Activated CD4-positive, alpha-beta memory T cell treated with anti-CD3 and anti-CD28 coated beads for 36 hours (primary cell): Measurements from ENCODE around the gene TMEM145. TPM values are rescaled to one million over a fixed set of nuclear protein-coding genes. Genes with fewer than 3 reads are reported as not detected.
"Not testable (repeated sequence)": the region's sequence is repeated elsewhere in the genome, so short reads cannot be mapped to it uniquely, and the experiment has no call there.

Source experiments
- CTCF ChIA-PET: fragments of 350-600 bp; sonication (Branson Sonifier 250); formaldehyde crosslinking; loops from one replicate; lab custom pipeline; 2021; ENCODE audit warnings: antibody characterized with exemption, inconsistent platforms; lab: Charles Lee
- POLR2A ChIA-PET: fragments of 350-600 bp; sonication (Branson Sonifier 250); formaldehyde crosslinking; loops from one replicate; lab custom pipeline; 2021; ENCODE audit warnings: antibody characterized with exemption; lab: Charles Lee
- DNase-seq: peaks from one replicate; pipeline ENCODE4 v3.0.0-alpha.2; 2020
- H3K27ac Mint-ChIP-seq: one replicate; pipeline ENCODE4 v1.8.0; 2021; ENCODE audit warnings: mixed read lengths
- H3K27me3 Mint-ChIP-seq: one replicate; pipeline ENCODE4 v1.8.0; 2021; ENCODE audit warnings: mixed read lengths
- H3K36me3 Mint-ChIP-seq: one replicate; pipeline ENCODE4 v1.8.0; 2021; ENCODE audit warnings: mixed read lengths
- H3K4me1 Mint-ChIP-seq: one replicate; pipeline ENCODE4 v1.8.0; 2021; ENCODE audit warnings: low read depth, mixed read lengths
- H3K4me3 Mint-ChIP-seq: one replicate; pipeline ENCODE4 v1.8.0; 2021; ENCODE audit warnings: mild to moderate bottlenecking, mixed read lengths
- H3K9me3 Mint-ChIP-seq: one replicate; pipeline ENCODE4 v1.8.0; 2021; ENCODE audit warnings: mixed read lengths
- intact Hi-C: fragments of 100-400 bp; cut with micrococcal nuclease; formaldehyde crosslinking; loops from one replicate; pipeline ENCODE4 v1.15.1; 2023
- total RNA-seq, 2 experiments: library from RNA; stranded (reverse); gene quantifications; one replicate each; pipeline ENCODE4 v1.2.3, GENCODE V29; 2021

TMEM145 gene
- total RNA-seq, 2 experiments from 2014 or later, result 0.29 TPM; not detected in 1

GRCh38 chr19:42331333-42331732 is 18.2 kb downstream of the TMEM145 start:
- H3K4me3 Mint-ChIP-seq, DNase-seq, POLR2A ChIA-PET, H3K27me3 Mint-ChIP-seq, H3K27ac Mint-ChIP-seq, intact Hi-C loops, H3K4me1 Mint-ChIP-seq, H3K9me3 Mint-ChIP-seq, CTCF ChIA-PET, H3K36me3 Mint-ChIP-seq: not testable (repeated sequence)

- ChIA-PET POLR2A (no interaction called here), CTCF (no interaction called here)
- H3K4me1 Mint-ChIP-seq, result no peaks in the 10 kb centered on the region
- no peak overlapping the region for H3K27ac Mint-ChIP-seq
- H3K36me3 Mint-ChIP-seq, result no peaks in the 10 kb centered on the region
- DNase-seq, result no peak
- no peaks in the 10 kb centered on the region for H3K9me3 Mint-ChIP-seq
- no peak overlapping the region for H3K4me3 Mint-ChIP-seq
- no peaks in the 10 kb centered on the region for H3K27me3 Mint-ChIP-seq
- intact Hi-C loops, result no loop called here
These were observed 18.9 kb downstream of the TMEM145 start for GRCh38 chr19:42332059-42332458.

- ChIA-PET CTCF (no interaction called here), POLR2A (no interaction called here)
- no peaks in the 10 kb centered on the region for H3K36me3 Mint-ChIP-seq
- no peaks in the 10 kb centered on the region for H3K9me3 Mint-ChIP-seq
- H3K4me3 Mint-ChIP-seq, result no peak overlapping the region
- intact Hi-C loops, result no loop called here
- H3K27me3 Mint-ChIP-seq, result no peaks in the 10 kb centered on the region
- H3K27ac Mint-ChIP-seq, result no peak overlapping the region
- no peaks in the 10 kb centered on the region for H3K4me1 Mint-ChIP-seq
- no peak for DNase-seq
These were observed 19.9 kb downstream of the TMEM145 start for GRCh38 chr19:42333018-42333417.

GRCh38 chr19:42333975-42334696 is 21.0 kb downstream of the TMEM145 start:
- intact Hi-C loops, result no loop called here
- ChIA-PET POLR2A (no interaction called here), CTCF (no interaction called here)
- no peak for DNase-seq
- no peaks in the 10 kb centered on the region for H3K9me3 Mint-ChIP-seq
- no peak overlapping the region for H3K27ac Mint-ChIP-seq
- no peaks in the 10 kb centered on the region for H3K4me1 Mint-ChIP-seq
- H3K36me3 Mint-ChIP-seq, result no peaks in the 10 kb centered on the region
- H3K4me3 Mint-ChIP-seq, result no peak overlapping the region
- H3K27me3 Mint-ChIP-seq, result no peaks in the 10 kb centered on the region

- Mint-ChIP-seq H3K27ac (no peak overlapping the region), H3K27me3 (no peaks in the 10 kb centered on the region), H3K36me3 (peaks cover 2% of the 10 kb centered on the region), H3K4me1 (no peaks in the 10 kb centered on the region), H3K9me3 (no peaks in the 10 kb centered on the region), H3K4me3 (no peak overlapping the region)
- no peak for DNase-seq
- ChIA-PET POLR2A (no interaction called here), CTCF (no interaction called here)
- intact Hi-C loops, result no loop called here
These were observed 21.7 kb downstream of the TMEM145 start for GRCh38 chr19:42334697-42335373.

GRCh38 chr19:42335374-42335936 is 22.3 kb downstream of the TMEM145 start:
- no peak overlapping the region for H3K27ac Mint-ChIP-seq
- H3K4me3 Mint-ChIP-seq, result no peak overlapping the region
- peaks cover 2% of the 10 kb centered on the region for H3K36me3 Mint-ChIP-seq
- ChIA-PET CTCF (no interaction called here), POLR2A (no interaction called here)
- no peaks in the 10 kb centered on the region for H3K9me3 Mint-ChIP-seq
- DNase-seq, result no peak
- H3K4me1 Mint-ChIP-seq, result no peaks in the 10 kb centered on the region
- intact Hi-C loops, result no loop called here
- no peaks in the 10 kb centered on the region for H3K27me3 Mint-ChIP-seq

GRCh38 chr19:42335971-42336370 is 22.9 kb downstream of the TMEM145 start:
- Mint-ChIP-seq H3K27me3 (no peaks in the 10 kb centered on the region), H3K27ac (no peak overlapping the region), H3K4me1 (no peaks in the 10 kb centered on the region), H3K9me3 (no peaks in the 10 kb centered on the region), H3K36me3 (peaks cover 2% of the 10 kb centered on the region), H3K4me3 (no peak overlapping the region)
- DNase-seq, result no peak
- POLR2A ChIA-PET, result no interaction called here
- intact Hi-C loops, result no loop called here
- CTCF ChIA-PET, result no interaction called here

GRCh38 chr19:42339126-42339860 is 26.2 kb downstream of the TMEM145 start:
- H3K27me3 Mint-ChIP-seq, CTCF ChIA-PET, POLR2A ChIA-PET, DNase-seq, H3K9me3 Mint-ChIP-seq, intact Hi-C loops, H3K4me1 Mint-ChIP-seq, H3K27ac Mint-ChIP-seq, H3K4me3 Mint-ChIP-seq, H3K36me3 Mint-ChIP-seq: not testable (repeated sequence)

- H3K4me1 Mint-ChIP-seq, H3K36me3 Mint-ChIP-seq, intact Hi-C loops, DNase-seq, H3K9me3 Mint-ChIP-seq, H3K4me3 Mint-ChIP-seq, H3K27me3 Mint-ChIP-seq, H3K27ac Mint-ChIP-seq, POLR2A ChIA-PET: not testable (repeated sequence)
- CTCF ChIA-PET, result interaction anchor here (0.6 kb wide), 2 partner anchors 41 to 114 kb away, joined by 3 to 5 read pairs; no protein-coding TSS in a partner anchor
These were observed 26.8 kb downstream of the TMEM145 start for GRCh38 chr19:42339922-42340321.

GRCh38 chr19:42343344-42344110 is 30.4 kb downstream of the TMEM145 start:
- intact Hi-C loops, result no loop called here
- Mint-ChIP-seq H3K9me3 (no peaks in the 10 kb centered on the region), H3K27me3 (no peaks in the 10 kb centered on the region), H3K4me3 (no peak overlapping the region), H3K36me3 (peaks cover 2% of the 10 kb centered on the region), H3K27ac (no peak overlapping the region), H3K4me1 (no peaks in the 10 kb centered on the region)
- POLR2A ChIA-PET, result no interaction called here
- CTCF ChIA-PET, result no interaction called here
- no peak for DNase-seq

- Mint-ChIP-seq H3K4me1 (no peaks in the 10 kb centered on the region), H3K27me3 (no peaks in the 10 kb centered on the region), H3K4me3 (no peak overlapping the region), H3K9me3 (no peaks in the 10 kb centered on the region), H3K36me3 (peaks cover 2% of the 10 kb centered on the region), H3K27ac (no peak overlapping the region)
- ChIA-PET CTCF (interaction anchor here (0.6 kb wide), 1 partner anchor 33 kb away, joined by 3 read pairs; no protein-coding TSS in a partner anchor), POLR2A (no interaction called here)
- DNase-seq, result no peak
- intact Hi-C loops, result no loop called here
These were observed 31.3 kb downstream of the TMEM145 start for GRCh38 chr19:42344336-42344893.
